Caco-2 (cell line): Measurements from ENCODE around the gene GPR17. TPM values are rescaled to one million over a fixed set of nuclear protein-coding genes. Genes with fewer than 3 reads are reported as not detected.
A peak's percentile ranks its signal among the peaks of the same experiment; 100 is the strongest.

ENCODE experiments used
- BruUV-seq: library from RNA; stranded (reverse); fragments of 400-500 nt; replicated peaks from 2 replicates; lab custom pipeline; 2021; lab: Mats Ljungman, UMichigan
- CTCF ChIA-PET: fragments of 300-600 bp; sonication (Branson Sonifier 250); formaldehyde crosslinking; loops from one replicate; lab custom pipeline; 2022; ENCODE audit warnings: antibody characterized with exemption; lab: Charles Lee
- POLR2A ChIA-PET: fragments of 300-600 bp; sonication (Branson Sonifier 250); formaldehyde crosslinking; loops from one replicate; lab custom pipeline; 2022; ENCODE audit warnings: antibody characterized with exemption; lab: Charles Lee
- DNase-seq, 2 experiments: peaks; one replicate each; pipeline versions ENCODE4 v3.0.0 to v3.0.0-alpha.2; 2020 to 2022
- H3K27me3 ChIP-seq: replicated peaks from 2 replicates; pipeline ENCODE4 v1.6.0; 2011; ENCODE audit warnings: low read length; ENCODE audit not compliant: control insufficient read depth, insufficient read depth
- H3K36me3 ChIP-seq: 2 replicates; pipeline ENCODE4 v1.5.1; 2011; ENCODE audit warnings: low read length; ENCODE audit not compliant: control insufficient read depth, insufficient read depth
- H3K4me1 ChIP-seq: fragments of 250-450 bp; sonication (Bioruptor Pico); 2 replicates; pipeline ENCODE4 v1.5.1; 2020; ENCODE audit warnings: mild to moderate bottlenecking
- H3K4me3 ChIP-seq: 2 replicates; pipeline ENCODE4 v1.5.1; 2011; ENCODE audit warnings: low read depth, mild to moderate bottlenecking, control low read depth, low read length
- H3K9me3 ChIP-seq: fragments of 250-450 bp; sonication (Bioruptor Pico); 2 replicates; pipeline ENCODE4 v1.5.1; 2020; ENCODE audit warnings: mild to moderate bottlenecking, moderate library complexity
- H3K27ac Mint-ChIP-seq: one replicate; pipeline ENCODE4 v1.8.0; 2022; ENCODE audit warnings: mixed read lengths; ENCODE audit not compliant: unreplicated experiment
- H3K27me3 Mint-ChIP-seq: one replicate; pipeline ENCODE4 v1.8.0; 2022; ENCODE audit warnings: mixed read lengths; ENCODE audit not compliant: insufficient read depth, unreplicated experiment
- H3K36me3 Mint-ChIP-seq: one replicate; pipeline ENCODE4 v1.8.0; 2022; ENCODE audit warnings: mild to moderate bottlenecking, mixed read lengths; ENCODE audit not compliant: insufficient read depth, unreplicated experiment
- H3K4me1 Mint-ChIP-seq: one replicate; pipeline ENCODE4 v1.8.0; 2022; ENCODE audit warnings: low read depth, mixed read lengths; ENCODE audit not compliant: unreplicated experiment
- H3K4me3 Mint-ChIP-seq: one replicate; pipeline ENCODE4 v1.8.0; 2022; ENCODE audit warnings: mild to moderate bottlenecking, moderate library complexity, mixed read lengths; ENCODE audit not compliant: unreplicated experiment
- H3K9me3 Mint-ChIP-seq: one replicate; pipeline ENCODE4 v1.8.0; 2022; ENCODE audit warnings: mixed read lengths; ENCODE audit not compliant: unreplicated experiment
- CTCF ChIP-seq, 2 experiments: fragments of 200-600 bp in 1 of 2; IDR thresholded peaks; 1 replicate in 1 of 2; 2 replicates in 1 of 2; pipeline versions ENCODE4 v1.5.1 to v1.8.0; 2011 to 2022; ENCODE audit warnings: antibody characterized with exemption in 1 of 2, control low read depth in 1 of 2, inconsistent platforms in 1 of 2, low read depth in 1 of 2, low read length in 1 of 2, mild to moderate bottlenecking in 1 of 2, moderate library complexity in 1 of 2; ENCODE audit not compliant: insufficient read depth in 1 of 2, severe bottlenecking in 1 of 2, unreplicated experiment in 1 of 2
- intact Hi-C: fragments of 100-400 bp; cut with micrococcal nuclease; formaldehyde crosslinking; loops from one replicate; pipeline ENCODE4 v1.10.0; 2022; ENCODE audit not compliant: unreplicated experiment
- total RNA-seq: library from RNA; stranded (reverse); gene quantifications from 2 replicates; pipeline ENCODE4 v1.2.3, GENCODE V29; 2022

GPR17 gene
- total RNA-seq, 1 experiment from 2014 or later = not detected

- DNase-seq = peak in 1 of 2 experiments; percentile 18
- Histone ChIP-seq H3K4me3 (no peak overlapping the region), H3K9me3 (no peaks in the 10 kb centered on the region), H3K36me3 (no peaks in the 10 kb centered on the region), H3K27me3 (no peaks in the 10 kb centered on the region), H3K4me1 (peaks cover 10% of the 10 kb centered on the region)
- no peak overlapping the region for H3K4me3 Mint-ChIP-seq
- no peaks in the 10 kb centered on the region for H3K36me3 Mint-ChIP-seq
- no peaks in the 10 kb centered on the region for H3K9me3 Mint-ChIP-seq
- no TSS peak for BruUV-seq
- no peaks in the 10 kb centered on the region for H3K4me1 Mint-ChIP-seq
- no peak overlapping the region for H3K27ac Mint-ChIP-seq
- no peaks in the 10 kb centered on the region for H3K27me3 Mint-ChIP-seq
- intact Hi-C loops = no loop called here
- no peak for TF ChIP-seq CTCF (IDR thresholded peaks at IDR 0.05; ENCODE audit: insufficient read depth in 1 of 2, low read depth in 1 of 2, low read length in 1 of 2, severe bottlenecking in 1 of 2, unreplicated experiment in 1 of 2)
- ChIA-PET CTCF (interaction anchor here (0.6 to 1.7 kb wide), 3 partner anchors 10 to 85 kb away, joined by 3 to 4 read pairs (median 3); no protein-coding TSS in a partner anchor), POLR2A (no interaction called here)
Measured at GRCh38 chr2:127659408-127660290, 13.7 kb downstream of the GPR17 start.

GRCh38 chr2:127660291-127660578 is 14.3 kb downstream of the GPR17 start:
- intact Hi-C loops = no loop called here
- H3K9me3 ChIP-seq = no peaks in the 10 kb centered on the region
- H3K27me3 ChIP-seq = no peaks in the 10 kb centered on the region
- Mint-ChIP-seq H3K27ac (no peak overlapping the region), H3K4me1 (no peaks in the 10 kb centered on the region), H3K9me3 (no peaks in the 10 kb centered on the region), H3K36me3 (no peaks in the 10 kb centered on the region), H3K27me3 (no peaks in the 10 kb centered on the region), H3K4me3 (no peak overlapping the region)
- H3K36me3 ChIP-seq = no peaks in the 10 kb centered on the region
- no peak for TF ChIP-seq CTCF (IDR thresholded peaks at IDR 0.05; ENCODE audit: insufficient read depth in 1 of 2, low read depth in 1 of 2, low read length in 1 of 2, severe bottlenecking in 1 of 2, unreplicated experiment in 1 of 2)
- no peak for DNase-seq
- ChIA-PET CTCF (interaction anchor here (0.7 to 1.7 kb wide), 2 partner anchors 10 to 84 kb away, joined by 3 to 4 read pairs; no protein-coding TSS in a partner anchor), POLR2A (no interaction called here)
- no peak overlapping the region for H3K4me3 ChIP-seq
- H3K4me1 ChIP-seq = peaks cover 10% of the 10 kb centered on the region
- BruUV-seq = no TSS peak

GRCh38 chr2:127661072-127661649 is 15.2 kb downstream of the GPR17 start:
- no peaks in the 10 kb centered on the region for H3K36me3 Mint-ChIP-seq
- no peaks in the 10 kb centered on the region for H3K4me1 Mint-ChIP-seq

More at GRCh38 chr2:127661072-127661649, 15.2 kb downstream of the GPR17 start:
- ChIA-PET POLR2A (no interaction called here), CTCF (interaction anchor here (1.7 kb wide), 1 partner anchor 11 kb away, joined by 4 read pairs; no protein-coding TSS in a partner anchor)
- no peak overlapping the region for H3K4me3 Mint-ChIP-seq
- TF ChIP-seq CTCF (IDR thresholded peaks at IDR 0.05; ENCODE audit: insufficient read depth in 1 of 2, low read depth in 1 of 2, low read length in 1 of 2, severe bottlenecking in 1 of 2, unreplicated experiment in 1 of 2) = no peak
- Histone ChIP-seq H3K9me3 (no peaks in the 10 kb centered on the region), H3K4me3 (no peak overlapping the region), H3K4me1 (peaks cover 10% of the 10 kb centered on the region), H3K27me3 (no peaks in the 10 kb centered on the region), H3K36me3 (no peaks in the 10 kb centered on the region)
- no peaks in the 10 kb centered on the region for H3K9me3 Mint-ChIP-seq
- H3K27ac Mint-ChIP-seq = no peak overlapping the region
- intact Hi-C loops = no loop called here
- DNase-seq = peak in 1 of 2 experiments; percentile 59
- no TSS peak for BruUV-seq
- no peaks in the 10 kb centered on the region for H3K27me3 Mint-ChIP-seq
